ENCODE data around the gene BCAS3.

GRCh38 chr17:61362852-61363600 is 685.4 kb downstream of the BCAS3 start:
- TF ChIP-seq POLR2A (IDR thresholded peaks at IDR 0.05; ENCODE audit: low read length) (no peak), GATA1 (IDR thresholded peaks at IDR 0.05; ENCODE audit: low read depth, low read length) (no peak)

Data from erythroblast (primary cell).